ENCODE results near the gene UBC. TPM values are rescaled to one million over a fixed set of nuclear protein-coding genes. Genes with fewer than 3 reads are reported as not detected.
A peak's percentile ranks its signal among the peaks of the same experiment; 100 is the strongest.

Gene UBC
- total and polyA plus RNA-seq, 9 of the 15 experiments (the other 6 are each of a cell fraction or from before 2014, with no cell fraction given), result 533 to 1,153 (median 813) TPM

- TF ChIP-seq, protein P1, sequence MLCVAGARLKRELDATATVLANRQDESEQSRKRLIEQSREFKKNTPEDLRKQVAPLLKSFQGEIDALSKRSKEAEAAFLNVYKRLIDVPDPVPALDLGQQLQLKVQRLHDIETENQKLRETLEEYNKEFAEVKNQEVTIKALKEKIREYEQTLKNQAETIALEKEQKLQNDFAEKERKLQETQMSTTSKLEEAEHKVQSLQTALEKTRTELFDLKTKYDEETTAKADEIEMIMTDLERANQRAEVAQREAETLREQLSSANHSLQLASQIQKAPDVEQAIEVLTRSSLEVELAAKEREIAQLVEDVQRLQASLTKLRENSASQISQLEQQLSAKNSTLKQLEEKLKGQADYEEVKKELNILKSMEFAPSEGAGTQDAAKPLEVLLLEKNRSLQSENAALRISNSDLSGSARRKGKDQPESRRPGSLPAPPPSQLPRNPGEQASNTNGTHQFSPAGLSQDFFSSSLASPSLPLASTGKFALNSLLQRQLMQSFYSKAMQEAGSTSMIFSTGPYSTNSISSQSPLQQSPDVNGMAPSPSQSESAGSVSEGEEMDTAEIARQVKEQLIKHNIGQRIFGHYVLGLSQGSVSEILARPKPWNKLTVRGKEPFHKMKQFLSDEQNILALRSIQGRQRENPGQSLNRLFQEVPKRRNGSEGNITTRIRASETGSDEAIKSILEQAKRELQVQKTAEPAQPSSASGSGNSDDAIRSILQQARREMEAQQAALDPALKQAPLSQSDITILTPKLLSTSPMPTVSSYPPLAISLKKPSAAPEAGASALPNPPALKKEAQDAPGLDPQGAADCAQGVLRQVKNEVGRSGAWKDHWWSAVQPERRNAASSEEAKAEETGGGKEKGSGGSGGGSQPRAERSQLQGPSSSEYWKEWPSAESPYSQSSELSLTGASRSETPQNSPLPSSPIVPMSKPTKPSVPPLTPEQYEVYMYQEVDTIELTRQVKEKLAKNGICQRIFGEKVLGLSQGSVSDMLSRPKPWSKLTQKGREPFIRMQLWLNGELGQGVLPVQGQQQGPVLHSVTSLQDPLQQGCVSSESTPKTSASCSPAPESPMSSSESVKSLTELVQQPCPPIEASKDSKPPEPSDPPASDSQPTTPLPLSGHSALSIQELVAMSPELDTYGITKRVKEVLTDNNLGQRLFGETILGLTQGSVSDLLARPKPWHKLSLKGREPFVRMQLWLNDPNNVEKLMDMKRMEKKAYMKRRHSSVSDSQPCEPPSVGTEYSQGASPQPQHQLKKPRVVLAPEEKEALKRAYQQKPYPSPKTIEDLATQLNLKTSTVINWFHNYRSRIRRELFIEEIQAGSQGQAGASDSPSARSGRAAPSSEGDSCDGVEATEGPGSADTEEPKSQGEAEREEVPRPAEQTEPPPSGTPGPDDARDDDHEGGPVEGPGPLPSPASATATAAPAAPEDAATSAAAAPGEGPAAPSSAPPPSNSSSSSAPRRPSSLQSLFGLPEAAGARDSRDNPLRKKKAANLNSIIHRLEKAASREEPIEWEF (CRISPR knock-in tag; IDR thresholded peaks at IDR 0.05), result no peak
- TF ChIP-seq TBL1XR1 (IDR thresholded peaks at IDR 0.05; ENCODE audit: low read length in 2 of 2) (peak in 1 of 2 experiments; percentile 72; a peak in 3 of 4 replicates), SLC30A9 (CRISPR knock-in tag; IDR thresholded peaks at IDR 0.05) (no peak), KLF16 (IDR thresholded peaks at IDR 0.05) (0 out of 2 replicates have a peak, but pooled peaks have one; percentile 9), NR4A1 (CRISPR knock-in tag; IDR thresholded peaks at IDR 0.05) (no peak), NR4A1 (tag; IDR thresholded peaks at IDR 0.05) (no peak), JUNB (CRISPR knock-in tag; conservative IDR thresholded peaks at IDR 0.05) (peak; percentile 48; the same call in 1 of the 2 replicates), SMAD3 (CRISPR knock-in tag; conservative IDR thresholded peaks at IDR 0.05) (peak; percentile 4; the same call in 1 of the 2 replicates), ETV5 (CRISPR knock-in tag; IDR thresholded peaks at IDR 0.05; ENCODE audit: low read depth) (no peak; the same call in none of the 2 replicates), RFX5 (IDR thresholded peaks at IDR 0.05; ENCODE audit: low read depth, low read length) (peak; percentile 25; the same call in 1 of the 2 replicates)
- TF ChIP-seq, protein P2, sequence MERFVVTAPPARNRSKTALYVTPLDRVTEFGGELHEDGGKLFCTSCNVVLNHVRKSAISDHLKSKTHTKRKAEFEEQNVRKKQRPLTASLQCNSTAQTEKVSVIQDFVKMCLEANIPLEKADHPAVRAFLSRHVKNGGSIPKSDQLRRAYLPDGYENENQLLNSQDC (CRISPR knock-in tag; IDR thresholded peaks at IDR 0.05), result 0 out of 2 replicates have a peak, but pooled peaks have one; percentile 11
- TF ChIP-seq, protein P3, sequence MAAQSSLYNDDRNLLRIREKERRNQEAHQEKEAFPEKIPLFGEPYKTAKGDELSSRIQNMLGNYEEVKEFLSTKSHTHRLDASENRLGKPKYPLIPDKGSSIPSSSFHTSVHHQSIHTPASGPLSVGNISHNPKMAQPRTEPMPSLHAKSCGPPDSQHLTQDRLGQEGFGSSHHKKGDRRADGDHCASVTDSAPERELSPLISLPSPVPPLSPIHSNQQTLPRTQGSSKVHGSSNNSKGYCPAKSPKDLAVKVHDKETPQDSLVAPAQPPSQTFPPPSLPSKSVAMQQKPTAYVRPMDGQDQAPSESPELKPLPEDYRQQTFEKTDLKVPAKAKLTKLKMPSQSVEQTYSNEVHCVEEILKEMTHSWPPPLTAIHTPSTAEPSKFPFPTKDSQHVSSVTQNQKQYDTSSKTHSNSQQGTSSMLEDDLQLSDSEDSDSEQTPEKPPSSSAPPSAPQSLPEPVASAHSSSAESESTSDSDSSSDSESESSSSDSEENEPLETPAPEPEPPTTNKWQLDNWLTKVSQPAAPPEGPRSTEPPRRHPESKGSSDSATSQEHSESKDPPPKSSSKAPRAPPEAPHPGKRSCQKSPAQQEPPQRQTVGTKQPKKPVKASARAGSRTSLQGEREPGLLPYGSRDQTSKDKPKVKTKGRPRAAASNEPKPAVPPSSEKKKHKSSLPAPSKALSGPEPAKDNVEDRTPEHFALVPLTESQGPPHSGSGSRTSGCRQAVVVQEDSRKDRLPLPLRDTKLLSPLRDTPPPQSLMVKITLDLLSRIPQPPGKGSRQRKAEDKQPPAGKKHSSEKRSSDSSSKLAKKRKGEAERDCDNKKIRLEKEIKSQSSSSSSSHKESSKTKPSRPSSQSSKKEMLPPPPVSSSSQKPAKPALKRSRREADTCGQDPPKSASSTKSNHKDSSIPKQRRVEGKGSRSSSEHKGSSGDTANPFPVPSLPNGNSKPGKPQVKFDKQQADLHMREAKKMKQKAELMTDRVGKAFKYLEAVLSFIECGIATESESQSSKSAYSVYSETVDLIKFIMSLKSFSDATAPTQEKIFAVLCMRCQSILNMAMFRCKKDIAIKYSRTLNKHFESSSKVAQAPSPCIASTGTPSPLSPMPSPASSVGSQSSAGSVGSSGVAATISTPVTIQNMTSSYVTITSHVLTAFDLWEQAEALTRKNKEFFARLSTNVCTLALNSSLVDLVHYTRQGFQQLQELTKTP (IDR thresholded peaks at IDR 0.05; ENCODE audit: low read depth in 1 of 2, partially characterized antibody in 2 of 2), result no peak
- TF ChIP-seq, protein P4, sequence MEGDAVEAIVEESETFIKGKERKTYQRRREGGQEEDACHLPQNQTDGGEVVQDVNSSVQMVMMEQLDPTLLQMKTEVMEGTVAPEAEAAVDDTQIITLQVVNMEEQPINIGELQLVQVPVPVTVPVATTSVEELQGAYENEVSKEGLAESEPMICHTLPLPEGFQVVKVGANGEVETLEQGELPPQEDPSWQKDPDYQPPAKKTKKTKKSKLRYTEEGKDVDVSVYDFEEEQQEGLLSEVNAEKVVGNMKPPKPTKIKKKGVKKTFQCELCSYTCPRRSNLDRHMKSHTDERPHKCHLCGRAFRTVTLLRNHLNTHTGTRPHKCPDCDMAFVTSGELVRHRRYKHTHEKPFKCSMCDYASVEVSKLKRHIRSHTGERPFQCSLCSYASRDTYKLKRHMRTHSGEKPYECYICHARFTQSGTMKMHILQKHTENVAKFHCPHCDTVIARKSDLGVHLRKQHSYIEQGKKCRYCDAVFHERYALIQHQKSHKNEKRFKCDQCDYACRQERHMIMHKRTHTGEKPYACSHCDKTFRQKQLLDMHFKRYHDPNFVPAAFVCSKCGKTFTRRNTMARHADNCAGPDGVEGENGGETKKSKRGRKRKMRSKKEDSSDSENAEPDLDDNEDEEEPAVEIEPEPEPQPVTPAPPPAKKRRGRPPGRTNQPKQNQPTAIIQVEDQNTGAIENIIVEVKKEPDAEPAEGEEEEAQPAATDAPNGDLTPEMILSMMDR (IDR thresholded peaks at IDR 0.05 in 2 of 3, conservative IDR thresholded peaks at IDR 0.05 in 1 of 3; ENCODE audit: insufficient read depth in 2 of 3, low read depth in 1 of 3, low read length in 3 of 3), result peak; percentile 73 to 77 (median 74)
Measured at GRCh38 chr12:124913474-124914391, 717 bp downstream of the UBC start (continued).

Data from K562 (cell line).